Measurements from ENCODE around the gene PAXX. TPM values are rescaled to one million over a fixed set of nuclear protein-coding genes. Genes with fewer than 3 reads are reported as not detected.

PAXX gene
- total RNA-seq, 1 experiment from 2014 or later, result 89.0 TPM

DNA sequence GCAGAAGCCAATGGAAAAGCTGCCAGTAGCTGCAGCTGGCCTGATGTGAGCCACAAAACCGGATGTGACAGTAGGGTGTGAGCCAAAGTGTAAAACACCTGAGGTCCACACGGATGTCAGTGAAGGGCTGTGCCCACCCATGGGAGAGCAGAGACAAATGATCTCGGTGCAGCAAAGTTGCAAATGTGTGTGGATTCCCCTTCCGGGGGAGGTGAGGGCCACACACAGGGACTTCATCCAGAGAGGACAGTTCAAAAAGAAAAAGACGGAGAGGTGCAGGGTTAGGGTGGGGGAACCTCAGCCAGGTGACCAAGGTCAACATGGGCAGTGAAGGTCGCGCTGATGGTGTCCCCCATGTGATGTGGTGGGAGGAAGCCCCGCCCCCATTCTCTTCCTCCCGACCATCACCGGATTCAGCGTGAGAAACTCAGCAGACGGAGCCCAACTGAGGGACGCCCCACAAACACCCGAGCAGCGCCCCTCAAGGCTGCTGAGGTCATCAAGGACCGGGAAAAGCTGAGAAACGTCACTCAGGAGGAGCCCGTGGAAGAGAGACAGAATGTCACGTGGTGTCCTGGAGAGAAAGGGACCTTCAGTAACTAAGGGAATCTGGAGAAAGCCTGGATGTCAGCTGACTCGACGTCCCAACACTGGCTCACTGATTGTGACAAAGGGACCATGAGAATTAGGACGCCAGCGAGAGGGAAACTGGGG lies 26.3 kb upstream of the PAXX start:
- ATAC-seq (no peak), DNase-seq (ENCODE audit: low read depth, low spot score) (no peak)
- Histone ChIP-seq H3K9ac (ENCODE audit: low read length) (no peak overlapping the region), H3K36me3 (ENCODE audit: control insufficient read depth in 1 of 2, insufficient read depth in 2 of 2, low read length in 2 of 2) (no peaks in the 10 kb centered on the region), H2AFZ (ENCODE audit: low read depth, low read length, poor library complexity, severe bottlenecking) (no peak overlapping the region), H3K4me2 (ENCODE audit: low read length) (no peak overlapping the region), H4K20me1 (ENCODE audit: insufficient read depth) (no peaks in the 10 kb centered on the region), H3K9me3 (ENCODE audit: control insufficient read depth in 1 of 2, insufficient read depth in 1 of 2, low read depth in 1 of 2, low read length in 2 of 2) (no peaks in the 10 kb centered on the region), H3K27ac (ENCODE audit: low read depth, low read length) (no peak overlapping the region), H3K27me3 (ENCODE audit: insufficient read depth, low read length) (no peaks in the 10 kb centered on the region), H3K9me2 (ENCODE audit: insufficient read depth) (no peaks in the 10 kb centered on the region), H3K4me3 (replicated peaks in 1 of 2; ENCODE audit: low read depth in 1 of 2, low read length in 2 of 2) (no peak overlapping the region), H3K4me1 (ENCODE audit: control insufficient read depth in 1 of 2, insufficient read depth in 2 of 2, low read length in 2 of 2) (peaks cover 11 to 28% of the 10 kb centered on the region in 2 experiments), H3K79me2 (ENCODE audit: insufficient read depth, low read length) (no peaks in the 10 kb centered on the region)
- intact Hi-C loops (cut with micrococcal nuclease), result no loop called here
- no TSS peak for BruUV-seq (replicated peaks)
- ChIA-PET POLR2A (no interaction called here), RAD21 (ENCODE audit: low non-redundant PET in 1 of 2, low total read pairs in 2 of 2, uncharacterized antibody in 2 of 2, unreplicated experiment in 2 of 2) (no interaction called here), CTCF (interaction anchor here (2.0 kb wide), 1 partner anchor 10 kb away, joined by 5 read pairs; no protein-coding TSS in a partner anchor)
- TF ChIP-seq SP1 (IDR thresholded peaks at IDR 0.05; ENCODE audit: low read depth), result no peak
- TF ChIP-seq ZNF274 (IDR thresholded peaks at IDR 0.05; ENCODE audit: low read depth, low read length), result no peak
- TF ChIP-seq CBX3 (IDR thresholded peaks at IDR 0.05; ENCODE audit: low read depth), result no peak
- no peak for TF ChIP-seq SRF (IDR thresholded peaks at IDR 0.05; ENCODE audit: low read depth)

DNA sequence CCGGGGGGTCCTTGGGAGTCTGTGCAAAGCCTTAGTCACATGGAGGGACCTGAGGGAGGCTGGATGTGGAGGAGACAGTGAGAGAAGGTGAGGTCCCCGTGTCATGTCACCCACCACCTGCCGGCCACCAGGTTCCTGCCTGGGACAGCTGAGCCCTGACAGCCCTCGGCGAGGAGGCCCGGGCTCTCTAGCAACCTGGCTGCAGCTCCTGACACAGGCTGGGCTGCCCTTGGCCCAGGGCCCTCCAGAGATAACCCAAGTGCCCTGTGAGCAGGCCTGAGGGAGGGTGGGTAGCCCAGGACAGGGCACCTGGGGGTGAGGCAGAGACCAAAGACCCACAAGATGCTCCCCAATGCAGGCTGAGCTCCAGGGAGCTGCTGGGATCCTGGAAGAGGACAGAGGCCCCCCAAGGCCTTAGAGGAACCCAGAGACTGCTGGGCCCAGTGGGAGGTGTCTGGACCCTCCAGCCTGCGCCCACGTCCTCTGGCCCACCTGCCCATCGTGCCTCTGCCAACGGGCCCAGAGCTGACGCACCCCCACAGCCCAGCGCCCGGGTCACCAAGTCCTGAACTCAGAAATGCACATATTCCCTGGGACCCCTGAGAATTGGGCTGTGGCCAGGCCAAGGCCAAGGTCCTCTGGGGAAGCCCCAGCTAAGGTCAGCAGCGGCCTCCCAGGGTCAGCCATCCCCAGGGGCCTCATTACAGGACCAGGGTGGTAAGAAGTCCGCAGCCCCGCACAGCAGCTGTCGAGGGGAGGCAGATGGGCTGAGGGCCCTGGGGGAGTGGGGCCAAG lies 23.7 kb upstream of the PAXX start:
- Histone ChIP-seq H3K4me3 (replicated peaks in 1 of 2; ENCODE audit: low read depth in 1 of 2, low read length in 2 of 2) (no peak overlapping the region), H4K20me1 (ENCODE audit: insufficient read depth) (no peaks in the 10 kb centered on the region), H3K36me3 (ENCODE audit: control insufficient read depth in 1 of 2, insufficient read depth in 2 of 2, low read length in 2 of 2) (no peaks in the 10 kb centered on the region), H3K79me2 (ENCODE audit: insufficient read depth, low read length) (no peaks in the 10 kb centered on the region), H3K4me2 (ENCODE audit: low read length) (no peak overlapping the region), H3K9ac (ENCODE audit: low read length) (no peak overlapping the region), H3K4me1 (ENCODE audit: control insufficient read depth in 1 of 2, insufficient read depth in 2 of 2, low read length in 2 of 2) (peaks cover 11 to 24% of the 10 kb centered on the region in 2 experiments), H3K9me3 (ENCODE audit: control insufficient read depth in 1 of 2, insufficient read depth in 1 of 2, low read depth in 1 of 2, low read length in 2 of 2) (no peaks in the 10 kb centered on the region), H3K27me3 (ENCODE audit: insufficient read depth, low read length) (no peaks in the 10 kb centered on the region), H3K9me2 (ENCODE audit: insufficient read depth) (no peaks in the 10 kb centered on the region), H3K27ac (ENCODE audit: low read depth, low read length) (no peak overlapping the region; the same call in 1 of the 2 replicates), H2AFZ (ENCODE audit: low read depth, low read length, poor library complexity, severe bottlenecking) (no peak overlapping the region)
- DNase-seq (ENCODE audit: low read depth, low spot score) (no peak), ATAC-seq (no peak)
- BruUV-seq (replicated peaks), result no TSS peak
- ChIA-PET RAD21 (ENCODE audit: low non-redundant PET in 1 of 2, low total read pairs in 2 of 2, uncharacterized antibody in 2 of 2, unreplicated experiment in 2 of 2) (no interaction called here), POLR2A (interaction anchor here (1.2 kb wide), 1 partner anchor 10 kb away, joined by 5 read pairs; no protein-coding TSS in a partner anchor), CTCF (no interaction called here)
- intact Hi-C loops (cut with micrococcal nuclease), result no loop called here
- no peak for TF ChIP-seq ZFX (IDR thresholded peaks at IDR 0.05)
- TF ChIP-seq YY1 (IDR thresholded peaks at IDR 0.05; ENCODE audit: extremely low read depth, insufficient replicate concordance, low read depth, low read length), result no peak
- TF ChIP-seq FOSL1 (IDR thresholded peaks at IDR 0.05; ENCODE audit: low read depth), result no peak
- no peak for TF ChIP-seq ELF1 (IDR thresholded peaks at IDR 0.05; ENCODE audit: borderline replicate concordance, low read depth)
- TF ChIP-seq, protein P1, sequence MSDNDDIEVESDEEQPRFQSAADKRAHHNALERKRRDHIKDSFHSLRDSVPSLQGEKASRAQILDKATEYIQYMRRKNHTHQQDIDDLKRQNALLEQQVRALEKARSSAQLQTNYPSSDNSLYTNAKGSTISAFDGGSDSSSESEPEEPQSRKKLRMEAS (IDR thresholded peaks at IDR 0.05), result no peak
- TF ChIP-seq, protein P2, sequence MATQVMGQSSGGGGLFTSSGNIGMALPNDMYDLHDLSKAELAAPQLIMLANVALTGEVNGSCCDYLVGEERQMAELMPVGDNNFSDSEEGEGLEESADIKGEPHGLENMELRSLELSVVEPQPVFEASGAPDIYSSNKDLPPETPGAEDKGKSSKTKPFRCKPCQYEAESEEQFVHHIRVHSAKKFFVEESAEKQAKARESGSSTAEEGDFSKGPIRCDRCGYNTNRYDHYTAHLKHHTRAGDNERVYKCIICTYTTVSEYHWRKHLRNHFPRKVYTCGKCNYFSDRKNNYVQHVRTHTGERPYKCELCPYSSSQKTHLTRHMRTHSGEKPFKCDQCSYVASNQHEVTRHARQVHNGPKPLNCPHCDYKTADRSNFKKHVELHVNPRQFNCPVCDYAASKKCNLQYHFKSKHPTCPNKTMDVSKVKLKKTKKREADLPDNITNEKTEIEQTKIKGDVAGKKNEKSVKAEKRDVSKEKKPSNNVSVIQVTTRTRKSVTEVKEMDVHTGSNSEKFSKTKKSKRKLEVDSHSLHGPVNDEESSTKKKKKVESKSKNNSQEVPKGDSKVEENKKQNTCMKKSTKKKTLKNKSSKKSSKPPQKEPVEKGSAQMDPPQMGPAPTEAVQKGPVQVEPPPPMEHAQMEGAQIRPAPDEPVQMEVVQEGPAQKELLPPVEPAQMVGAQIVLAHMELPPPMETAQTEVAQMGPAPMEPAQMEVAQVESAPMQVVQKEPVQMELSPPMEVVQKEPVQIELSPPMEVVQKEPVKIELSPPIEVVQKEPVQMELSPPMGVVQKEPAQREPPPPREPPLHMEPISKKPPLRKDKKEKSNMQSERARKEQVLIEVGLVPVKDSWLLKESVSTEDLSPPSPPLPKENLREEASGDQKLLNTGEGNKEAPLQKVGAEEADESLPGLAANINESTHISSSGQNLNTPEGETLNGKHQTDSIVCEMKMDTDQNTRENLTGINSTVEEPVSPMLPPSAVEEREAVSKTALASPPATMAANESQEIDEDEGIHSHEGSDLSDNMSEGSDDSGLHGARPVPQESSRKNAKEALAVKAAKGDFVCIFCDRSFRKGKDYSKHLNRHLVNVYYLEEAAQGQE (IDR thresholded peaks at IDR 0.05; ENCODE audit: low read depth), result no peak
- TF ChIP-seq, protein P3, sequence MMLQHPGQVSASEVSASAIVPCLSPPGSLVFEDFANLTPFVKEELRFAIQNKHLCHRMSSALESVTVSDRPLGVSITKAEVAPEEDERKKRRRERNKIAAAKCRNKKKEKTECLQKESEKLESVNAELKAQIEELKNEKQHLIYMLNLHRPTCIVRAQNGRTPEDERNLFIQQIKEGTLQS (IDR thresholded peaks at IDR 0.05), result no peak
- TF ChIP-seq SP1 (IDR thresholded peaks at IDR 0.05; ENCODE audit: low read depth), result no peak
- no peak for TF ChIP-seq TCF7L2 (IDR thresholded peaks at IDR 0.05; ENCODE audit: borderline replicate concordance, extremely low read depth, insufficient read depth, insufficient read length)
- no peak for TF ChIP-seq EGR1 (IDR thresholded peaks at IDR 0.05; ENCODE audit: low read depth)
- TF ChIP-seq POLR2A (IDR thresholded peaks at IDR 0.05; ENCODE audit: borderline replicate concordance, extremely low read depth, insufficient read depth, insufficient read length), result no peak

Measured in HCT116 (cell line).